Measurements from ENCODE around the gene APH1B.

APH1B gene

DNA sequence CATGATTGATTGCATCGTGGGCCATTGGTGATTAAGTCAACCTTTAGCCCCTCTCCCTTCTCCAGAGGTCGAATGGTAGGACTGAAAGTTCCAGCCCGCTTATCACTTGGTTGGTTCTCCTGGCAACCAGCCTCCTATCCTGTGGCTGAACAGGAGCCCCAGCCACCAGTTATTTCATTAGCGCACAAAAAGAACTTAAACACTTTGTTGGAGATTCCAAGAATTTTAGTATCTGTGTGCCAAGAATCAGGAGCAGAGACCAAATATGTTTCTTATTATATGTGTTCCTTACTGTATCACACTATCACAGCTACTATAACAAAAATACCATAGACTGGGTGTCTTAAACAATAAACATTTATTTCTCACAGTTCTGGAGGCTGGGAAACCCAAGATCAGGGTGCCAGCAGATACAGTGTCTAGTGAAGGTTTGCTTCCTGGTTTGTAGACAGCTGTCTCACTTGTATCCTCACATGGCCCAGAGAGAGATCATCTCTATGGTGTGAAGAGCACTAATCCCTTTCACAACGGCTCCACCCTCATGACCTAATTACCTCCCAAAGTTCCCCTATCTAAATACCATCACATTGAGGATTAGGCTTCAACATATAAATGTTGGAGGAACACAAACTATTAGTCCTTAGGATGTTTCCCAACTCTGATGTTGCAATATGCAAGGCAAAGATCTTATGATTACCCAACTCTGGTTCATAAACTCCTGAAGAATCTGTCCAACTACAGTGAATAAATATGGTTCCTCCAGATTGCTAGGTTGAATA is 30.5 kb upstream of the APH1B start:
- peaks cover 0 to 7% (median under 1%) of the 10 kb centered on the region in 4 experiments for H3K4me1 ChIP-seq (ENCODE audit: control extremely low read depth in 1 of 4, control insufficient read depth in 4 of 4, insufficient read depth in 4 of 4, low read length in 3 of 4)
- no peak overlapping the region for H3K4me3 ChIP-seq (ENCODE audit: control insufficient read depth in 1 of 7, extremely low read depth in 1 of 7, insufficient read depth in 4 of 7, low read depth in 2 of 7, low read length in 6 of 7)
- POLR2A ChIA-PET, result interaction anchor here (0.6 kb wide), 1 partner anchor 93 kb away, joined by 3 read pairs; no protein-coding TSS in a partner anchor

DNA sequence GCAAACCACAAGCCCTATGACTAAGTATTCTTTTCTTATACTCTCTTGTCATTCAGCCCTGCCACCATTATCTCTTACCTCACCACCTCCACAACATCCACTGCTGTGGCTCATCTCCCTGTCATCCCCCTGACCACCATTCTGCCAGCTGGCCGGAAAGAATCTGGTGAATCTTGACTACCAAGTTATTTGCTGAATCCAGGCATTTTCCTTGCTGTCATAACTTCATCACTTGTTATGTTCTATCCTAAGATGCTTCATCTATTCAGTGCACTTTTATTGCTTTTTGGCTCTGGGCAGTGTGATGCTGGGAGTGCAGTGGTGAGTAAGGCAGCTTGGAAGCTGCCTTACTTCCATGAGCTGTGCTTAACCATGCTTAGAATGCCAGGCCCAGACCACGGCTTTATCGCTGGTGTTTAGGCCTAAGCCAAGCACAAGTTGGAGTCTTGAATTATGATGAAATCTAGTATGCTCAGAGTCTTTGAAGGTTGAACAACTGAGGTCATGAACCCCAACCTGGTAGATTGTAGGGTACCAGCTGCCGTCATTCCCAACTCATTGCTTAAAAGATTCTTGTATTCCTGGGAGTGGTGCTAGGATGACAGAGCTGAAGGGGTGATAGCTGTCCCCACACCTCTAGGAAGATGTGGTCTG is 27.0 kb upstream of the APH1B start:
- no peak for DNase-seq
- Histone ChIP-seq H3K4me3 (ENCODE audit: control insufficient read depth in 1 of 7, extremely low read depth in 1 of 7, insufficient read depth in 4 of 7, low read depth in 2 of 7, low read length in 6 of 7) (no peak overlapping the region), H3K36me3 (ENCODE audit: control insufficient read depth in 4 of 4, insufficient read depth in 4 of 4, low read length in 3 of 4) (peaks cover 17 to 36% (median 25%) of the 10 kb centered on the region in 4 experiments), H3K9me3 (ENCODE audit: control extremely low read depth in 1 of 5, control insufficient read depth in 4 of 5, insufficient read depth in 2 of 5, low read depth in 1 of 5, low read length in 4 of 5) (no peaks in the 10 kb centered on the region), H3K27ac (ENCODE audit: insufficient read depth in 1 of 2, low read depth in 1 of 2, low read length in 2 of 2, poor library complexity in 1 of 2, severe bottlenecking in 2 of 2) (no peak overlapping the region), H3K4me1 (ENCODE audit: control extremely low read depth in 1 of 4, control insufficient read depth in 4 of 4, insufficient read depth in 4 of 4, low read length in 3 of 4) (no peaks in the 10 kb centered on the region), H3K27me3 (replicated peaks in 2 of 5; ENCODE audit: control insufficient read depth in 4 of 5, insufficient read depth in 5 of 5, low read length in 4 of 5) (no peaks in the 10 kb centered on the region)
- ChIA-PET CTCF (no interaction called here), POLR2A (no interaction called here)
- WGBS (ENCODE audit: insufficient coverage), result 98% methylated on average over 4 of the region's 4 CpGs

More for the DNA sequence above, 30.5 kb upstream of the APH1B start:
- DNase-seq, result no peak
- CTCF ChIA-PET, result interaction anchor here (0.8 to 4.3 kb wide), 7 partner anchors 15 to 198 kb away, joined by 3 to 12 read pairs (median 4); no protein-coding TSS in a partner anchor
- 100% methylated on average over 3 of the region's 5 CpGs for WGBS (ENCODE audit: insufficient coverage)
- Histone ChIP-seq H3K9me3 (ENCODE audit: control extremely low read depth in 1 of 5, control insufficient read depth in 4 of 5, insufficient read depth in 2 of 5, low read depth in 1 of 5, low read length in 4 of 5) (peaks cover 0 to 6% (median 0%) of the 10 kb centered on the region in 5 experiments), H3K27me3 (replicated peaks in 2 of 5; ENCODE audit: control insufficient read depth in 4 of 5, insufficient read depth in 5 of 5, low read length in 4 of 5) (no peaks in the 10 kb centered on the region), H3K27ac (ENCODE audit: insufficient read depth in 1 of 2, low read depth in 1 of 2, low read length in 2 of 2, poor library complexity in 1 of 2, severe bottlenecking in 2 of 2) (no peak overlapping the region), H3K36me3 (ENCODE audit: control insufficient read depth in 4 of 4, insufficient read depth in 4 of 4, low read length in 3 of 4) (peaks cover 12 to 36% (median 24%) of the 10 kb centered on the region in 4 experiments)

DNA sequence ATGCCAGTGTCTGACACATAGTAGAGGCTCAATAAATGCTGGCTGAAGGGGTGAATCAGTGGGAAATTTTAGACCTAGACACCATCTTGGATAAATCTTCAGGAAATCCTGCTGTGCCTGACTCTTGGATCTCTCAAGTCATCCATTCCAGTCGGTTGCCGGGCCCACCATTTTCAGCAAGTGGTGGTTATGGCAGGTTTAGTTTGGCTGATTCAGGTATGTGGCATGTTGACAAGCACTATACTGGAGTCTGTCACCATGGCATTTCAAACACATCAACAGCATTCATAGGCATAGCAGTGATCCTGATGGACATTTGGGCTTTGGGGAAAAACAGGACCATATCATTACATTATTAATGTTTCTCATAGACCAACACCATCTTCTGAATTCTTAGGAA is 25.7 kb upstream of the APH1B start:
- no peaks in the 10 kb centered on the region for H3K9me3 ChIP-seq (ENCODE audit: control extremely low read depth in 1 of 5, control insufficient read depth in 4 of 5, insufficient read depth in 2 of 5, low read depth in 1 of 5, low read length in 4 of 5)
- ChIA-PET POLR2A (interaction anchor here (0.8 kb wide), 1 partner anchor 10 kb away, joined by 3 read pairs; no protein-coding TSS in a partner anchor), CTCF (interaction anchor here (1.0 to 1.3 kb wide), 2 partner anchors 14 to 17 kb away, joined by 3 to 4 read pairs; no protein-coding TSS in a partner anchor)
- peaks cover 20 to 35% (median 26%) of the 10 kb centered on the region in 4 experiments for H3K36me3 ChIP-seq (ENCODE audit: control insufficient read depth in 4 of 4, insufficient read depth in 4 of 4, low read length in 3 of 4)
- no CpG with 5 or more reads among the region's 2 CpGs for WGBS (ENCODE audit: insufficient coverage)
- H3K4me3 ChIP-seq (ENCODE audit: control insufficient read depth in 1 of 7, extremely low read depth in 1 of 7, insufficient read depth in 4 of 7, low read depth in 2 of 7, low read length in 6 of 7), result no peak overlapping the region
- H3K27me3 ChIP-seq (replicated peaks in 2 of 5; ENCODE audit: control insufficient read depth in 4 of 5, insufficient read depth in 5 of 5, low read length in 4 of 5), result no peaks in the 10 kb centered on the region
- DNase-seq, result no peak
- H3K27ac ChIP-seq (ENCODE audit: insufficient read depth in 1 of 2, low read depth in 1 of 2, low read length in 2 of 2, poor library complexity in 1 of 2, severe bottlenecking in 2 of 2), result no peak overlapping the region
- no peaks in the 10 kb centered on the region for H3K4me1 ChIP-seq (ENCODE audit: control extremely low read depth in 1 of 4, control insufficient read depth in 4 of 4, insufficient read depth in 4 of 4, low read length in 3 of 4)

DNA sequence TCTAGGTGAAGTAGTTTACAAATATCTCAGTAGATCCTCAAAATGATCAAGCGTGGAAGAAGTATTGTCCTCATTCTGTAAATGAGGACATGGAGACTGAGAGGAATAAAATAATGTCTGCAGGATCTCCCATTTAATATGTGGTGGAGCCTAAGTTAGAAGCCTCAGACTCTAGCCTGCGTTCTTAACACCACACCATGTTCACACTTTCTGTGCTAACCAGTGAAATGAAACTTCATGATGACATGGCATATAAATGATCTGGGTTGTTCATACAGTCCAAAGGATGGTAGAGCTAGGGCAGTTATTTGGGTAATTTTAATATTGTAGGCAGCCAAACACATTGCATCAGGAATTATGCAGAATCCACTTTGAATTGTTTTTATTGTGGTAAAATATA is 25.1 kb upstream of the APH1B start:
- H3K27me3 ChIP-seq (replicated peaks in 2 of 5; ENCODE audit: control insufficient read depth in 4 of 5, insufficient read depth in 5 of 5, low read length in 4 of 5), result no peaks in the 10 kb centered on the region
- H3K4me3 ChIP-seq (ENCODE audit: control insufficient read depth in 1 of 7, extremely low read depth in 1 of 7, insufficient read depth in 4 of 7, low read depth in 2 of 7, low read length in 6 of 7), result no peak overlapping the region
- CTCF ChIA-PET, result interaction anchor here (1.0 to 1.3 kb wide), 2 partner anchors 13 to 18 kb away, joined by 3 to 4 read pairs; no protein-coding TSS in a partner anchor
- WGBS (ENCODE audit: insufficient coverage), result 100% methylated on average over 1 of the region's 2 CpGs
- H3K27ac ChIP-seq (ENCODE audit: insufficient read depth in 1 of 2, low read depth in 1 of 2, low read length in 2 of 2, poor library complexity in 1 of 2, severe bottlenecking in 2 of 2), result no peak overlapping the region
- H3K9me3 ChIP-seq (ENCODE audit: control extremely low read depth in 1 of 5, control insufficient read depth in 4 of 5, insufficient read depth in 2 of 5, low read depth in 1 of 5, low read length in 4 of 5), result no peaks in the 10 kb centered on the region
- POLR2A ChIA-PET, result interaction anchor here (0.8 kb wide), 1 partner anchor 11 kb away, joined by 3 read pairs; no protein-coding TSS in a partner anchor
- DNase-seq, result no peak
- H3K36me3 ChIP-seq (ENCODE audit: control insufficient read depth in 4 of 4, insufficient read depth in 4 of 4, low read length in 3 of 4), result peaks cover 23 to 31% (median 26%) of the 10 kb centered on the region in 4 experiments
- no peaks in the 10 kb centered on the region for H3K4me1 ChIP-seq (ENCODE audit: control extremely low read depth in 1 of 4, control insufficient read depth in 4 of 4, insufficient read depth in 4 of 4, low read length in 3 of 4)

DNA sequence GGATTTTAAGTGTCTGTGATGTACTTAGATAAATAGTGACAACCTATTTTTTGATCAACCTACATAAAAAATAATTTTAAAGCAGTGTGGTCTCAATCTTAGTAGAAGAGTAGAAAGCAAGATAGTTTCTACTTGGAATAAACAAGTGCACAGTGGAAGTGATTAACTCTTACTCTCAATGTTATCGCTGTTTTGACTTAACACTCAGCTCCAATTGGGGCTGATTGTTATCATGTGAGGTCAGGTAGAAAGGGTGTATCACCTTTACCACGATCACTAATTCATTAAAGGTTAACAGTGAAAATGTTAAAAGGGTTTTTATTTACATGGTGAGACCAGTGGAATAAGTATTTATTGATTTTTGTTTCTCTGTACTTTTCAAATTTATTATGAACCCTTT is 22.4 kb upstream of the APH1B start:
- POLR2A ChIA-PET, result no interaction called here
- H3K36me3 ChIP-seq (ENCODE audit: control insufficient read depth in 4 of 4, insufficient read depth in 4 of 4, low read length in 3 of 4), result peaks cover 21 to 37% (median 29%) of the 10 kb centered on the region in 4 experiments
- H3K27me3 ChIP-seq (replicated peaks in 2 of 5; ENCODE audit: control insufficient read depth in 4 of 5, insufficient read depth in 5 of 5, low read length in 4 of 5), result no peaks in the 10 kb centered on the region
- WGBS (ENCODE audit: insufficient coverage), result no CpG with 5 or more reads among the region's 2 CpGs
- no peak overlapping the region for H3K4me3 ChIP-seq (ENCODE audit: control insufficient read depth in 1 of 7, extremely low read depth in 1 of 7, insufficient read depth in 4 of 7, low read depth in 2 of 7, low read length in 6 of 7)
- no peak for DNase-seq
- H3K9me3 ChIP-seq (ENCODE audit: control extremely low read depth in 1 of 5, control insufficient read depth in 4 of 5, insufficient read depth in 2 of 5, low read depth in 1 of 5, low read length in 4 of 5), result no peaks in the 10 kb centered on the region
- no peak overlapping the region for H3K27ac ChIP-seq (ENCODE audit: insufficient read depth in 1 of 2, low read depth in 1 of 2, low read length in 2 of 2, poor library complexity in 1 of 2, severe bottlenecking in 2 of 2)
- H3K4me1 ChIP-seq (ENCODE audit: control extremely low read depth in 1 of 4, control insufficient read depth in 4 of 4, insufficient read depth in 4 of 4, low read length in 3 of 4), result no peaks in the 10 kb centered on the region
- CTCF ChIA-PET, result interaction anchor here (1.3 kb wide), 1 partner anchor 51 kb away, joined by 5 read pairs; no protein-coding TSS in a partner anchor

DNA sequence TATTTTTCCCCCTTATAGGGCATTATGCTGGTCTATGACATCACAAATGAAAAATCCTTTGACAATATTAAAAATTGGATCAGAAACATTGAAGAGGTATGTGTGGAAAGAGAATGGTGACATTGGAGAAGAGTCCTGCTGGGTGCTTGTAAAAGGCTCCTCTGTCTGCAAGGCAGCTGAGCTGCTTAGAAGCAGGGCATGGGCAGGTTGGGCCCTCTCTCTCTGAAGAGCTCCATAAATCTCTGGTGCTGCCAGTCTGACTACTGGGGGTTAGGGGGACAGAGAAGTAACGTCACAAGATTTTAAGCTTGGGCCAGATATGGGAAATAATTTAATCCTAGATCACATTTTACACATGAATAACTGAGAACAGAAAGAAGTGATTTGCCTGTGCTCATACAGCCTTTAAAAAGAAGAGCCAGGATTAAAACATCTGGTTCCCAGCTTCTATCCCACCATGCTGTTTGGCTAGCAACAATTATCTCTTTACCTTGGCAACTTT is 21.9 kb upstream of the APH1B start:
- no CpG with 5 or more reads among the region's 1 CpG for WGBS (ENCODE audit: insufficient coverage)
- DNase-seq, result no peak
- no peak overlapping the region for H3K27ac ChIP-seq (ENCODE audit: insufficient read depth in 1 of 2, low read depth in 1 of 2, low read length in 2 of 2, poor library complexity in 1 of 2, severe bottlenecking in 2 of 2)
- peaks cover 20 to 35% (median 28%) of the 10 kb centered on the region in 4 experiments for H3K36me3 ChIP-seq (ENCODE audit: control insufficient read depth in 4 of 4, insufficient read depth in 4 of 4, low read length in 3 of 4)
- no peaks in the 10 kb centered on the region for H3K4me1 ChIP-seq (ENCODE audit: control extremely low read depth in 1 of 4, control insufficient read depth in 4 of 4, insufficient read depth in 4 of 4, low read length in 3 of 4)
- no peaks in the 10 kb centered on the region for H3K27me3 ChIP-seq (replicated peaks in 2 of 5; ENCODE audit: control insufficient read depth in 4 of 5, insufficient read depth in 5 of 5, low read length in 4 of 5)
- CTCF ChIA-PET, result interaction anchor here (1.3 kb wide), 1 partner anchor 51 kb away, joined by 5 read pairs; no protein-coding TSS in a partner anchor
- POLR2A ChIA-PET, result no interaction called here
- no peaks in the 10 kb centered on the region for H3K9me3 ChIP-seq (ENCODE audit: control extremely low read depth in 1 of 5, control insufficient read depth in 4 of 5, insufficient read depth in 2 of 5, low read depth in 1 of 5, low read length in 4 of 5)
- H3K4me3 ChIP-seq (ENCODE audit: control insufficient read depth in 1 of 7, extremely low read depth in 1 of 7, insufficient read depth in 4 of 7, low read depth in 2 of 7, low read length in 6 of 7), result no peak overlapping the region

Measured in common myeloid progenitor, CD34-positive (primary cell).